SK-N-SH (cell line): ENCODE data around the gene RAB34. TPM values are rescaled to one million over a fixed set of nuclear protein-coding genes. Genes with fewer than 3 reads are reported as not detected.

Experiments used
- CTCF ChIA-PET: fragments of 300-600, 350-600 bp; formaldehyde crosslinking; extraction: SDS; loops from one replicate; lab custom pipeline; 2021; lab: Yijun Ruan, JAX
- POLR2A ChIA-PET: fragments of 350-600 bp; sonication (Branson Sonifier 250); formaldehyde crosslinking; extraction: SDS; loops from one replicate; lab custom pipeline; 2020; ENCODE audit warnings: antibody characterized with exemption, inconsistent platforms; lab: Yijun Ruan, JAX
- DNase-seq: peaks from one replicate; pipeline ENCODE4 v3.0.0; 2012
- H2AFZ ChIP-seq: fragments of 200-600 bp; sonication (generic); 2 replicates; pipeline ENCODE4 v1.8.1; 2016; ENCODE audit warnings: antibody characterized with exemption, mild to moderate bottlenecking, low read depth
- H3F3A ChIP-seq: fragments of 200-600 bp; sonication (generic); replicated peaks from 2 replicates; pipeline ENCODE3; 2016; ENCODE audit warnings: antibody characterized with exemption, mild to moderate bottlenecking; ENCODE audit not compliant: insufficient read depth
- H3K27ac ChIP-seq, 2 experiments: fragments of 200-500 bp in 1 of 2; fragments of 200-600 bp in 1 of 2; sonication (Bioruptor generic) in 1 of 2; sonication (generic), shearing (Covaris generic) in 1 of 2; 2 replicates each; pipeline versions ENCODE4 v1.5.1 to v1.6.1; 2014 to 2016; ENCODE audit warnings: low read depth in 2 of 2, inconsistent platforms in 1 of 2, low read length in 1 of 2, mild to moderate bottlenecking in 1 of 2, mixed read lengths in 1 of 2
- H3K27me3 ChIP-seq: fragments of 200-600 bp; sonication (generic), shearing (Covaris generic); 2 replicates; pipeline ENCODE4 v1.6.1; 2016; ENCODE audit warnings: mixed run types; ENCODE audit not compliant: insufficient read depth
- H3K36me3 ChIP-seq, 2 experiments: fragments of 200-500 bp in 1 of 2; fragments of 200-600 bp in 1 of 2; sonication (Bioruptor generic) in 1 of 2; sonication (generic) in 1 of 2; replicated peaks in 1 of 2; 2 replicates each; pipeline versions ENCODE3 to v1.5.1; 2014 to 2016; ENCODE audit warnings: low read length in 1 of 2, mild to moderate bottlenecking in 1 of 2; ENCODE audit not compliant: insufficient read depth in 2 of 2, control insufficient read depth in 1 of 2
- H3K4me1 ChIP-seq, 2 experiments: fragments of 200-500 bp in 1 of 2; fragments of 200-600 bp in 1 of 2; sonication (Bioruptor generic) in 1 of 2; sonication (generic), shearing (Covaris generic) in 1 of 2; 2 replicates each; pipeline versions ENCODE4 v1.5.1 to v1.6.1; 2014 to 2016; ENCODE audit warnings: low read depth in 1 of 2, low read length in 1 of 2, mixed run types in 1 of 2; ENCODE audit not compliant: insufficient read depth in 2 of 2, control insufficient read depth in 1 of 2
- H3K4me2 ChIP-seq: fragments of 200-600 bp; sonication (generic), shearing (Covaris generic); 2 replicates; pipeline ENCODE4 v1.6.1; 2017; ENCODE audit warnings: mixed run types
- H3K4me3 ChIP-seq, 2 experiments: fragments of 200-500 bp in 1 of 2; fragments of 200-600 bp in 1 of 2; sonication (Bioruptor generic) in 1 of 2; sonication (generic), shearing (Covaris generic) in 1 of 2; 2 replicates each; pipeline versions ENCODE4 v1.5.1 to v1.8.1; 2014 to 2016; ENCODE audit warnings: low read depth in 2 of 2, inconsistent platforms in 1 of 2, low read length in 1 of 2, mild to moderate bottlenecking in 1 of 2, mixed read lengths in 1 of 2, moderate library complexity in 1 of 2
- H3K79me2 ChIP-seq: fragments of 200-600 bp; sonication (generic); 2 replicates; pipeline ENCODE4 v1.8.1; 2017; ENCODE audit warnings: mild to moderate bottlenecking; ENCODE audit not compliant: insufficient read depth
- H3K9ac ChIP-seq: fragments of 200-600 bp; sonication (generic); 2 replicates; pipeline ENCODE4 v1.6.1; 2017; ENCODE audit warnings: mixed run types
- H3K9me2 ChIP-seq: fragments of 200-600 bp; sonication (generic); 2 replicates; pipeline ENCODE4 v1.6.1; 2017; ENCODE audit warnings: mixed run types
- H3K9me3 ChIP-seq: fragments of 200-600 bp; sonication (generic); 2 replicates; pipeline ENCODE4 v1.6.1; 2017; ENCODE audit warnings: mixed run types, mild to moderate bottlenecking, moderate library complexity
- H4K20me1 ChIP-seq: fragments of 200-600 bp; sonication (generic); 2 replicates; pipeline ENCODE4 v1.6.1; 2017; ENCODE audit warnings: mild to moderate bottlenecking, mixed run types; ENCODE audit not compliant: insufficient read depth
- CHD2 ChIP-seq: fragments of 150-350 bp; IDR thresholded peaks from 2 replicates; pipeline ENCODE4 v1.6.1; 2018; ENCODE audit warnings: low read length; ENCODE audit not compliant: partially characterized antibody
- ELF1 ChIP-seq: IDR thresholded peaks from 2 replicates; pipeline ENCODE4 v1.4.0; 2012
- EZH2phosphoT487 ChIP-seq: fragments of 200-600 bp; sonication (generic); IDR thresholded peaks from 2 replicates; pipeline ENCODE4 v1.6.1; 2017; ENCODE audit warnings: low read depth, mixed run types, mild to moderate bottlenecking, antibody characterized with exemption, moderate library complexity, borderline replicate concordance
- FOSL2 ChIP-seq: IDR thresholded peaks from 2 replicates; pipeline ENCODE4 v1.4.0; 2012; ENCODE audit warnings: low read depth, mild to moderate bottlenecking, moderate library complexity, borderline replicate concordance
- FOXJ3 ChIP-seq: sonication (generic); formaldehyde crosslinking; IDR thresholded peaks from 2 replicates; pipeline ENCODE4 v1.5.1; 2020; ENCODE audit warnings: mild to moderate bottlenecking, missing genetic modification reagents
- GABPA ChIP-seq: IDR thresholded peaks from 2 replicates; pipeline ENCODE4 v1.4.0; 2012; ENCODE audit warnings: low read depth, mild to moderate bottlenecking
- JUND ChIP-seq: IDR thresholded peaks from 2 replicates; pipeline ENCODE4 v1.4.0; 2012
- MEF2A ChIP-seq: IDR thresholded peaks from 2 replicates; pipeline ENCODE4 v1.4.0; 2012; ENCODE audit warnings: low read depth, borderline replicate concordance
- MXI1 ChIP-seq: IDR thresholded peaks from 2 replicates; pipeline ENCODE4 v1.6.1; 2012; ENCODE audit warnings: mild to moderate bottlenecking, low read depth, low read length, improper control_type of control experiment
- NFIC ChIP-seq: IDR thresholded peaks from 2 replicates; pipeline ENCODE4 v1.4.0; 2012; ENCODE audit warnings: borderline replicate concordance
- POLR2AphosphoS5 ChIP-seq: IDR thresholded peaks from 2 replicates; pipeline ENCODE4 v1.6.1; 2012; ENCODE audit warnings: low read depth, low read length
- RCOR1 ChIP-seq: fragments of 150-350 bp; IDR thresholded peaks from 2 replicates; pipeline ENCODE4 v1.6.1; 2017; ENCODE audit warnings: antibody characterized with exemption, low read length
- RFX5 ChIP-seq: IDR thresholded peaks from 2 replicates; pipeline ENCODE4 v1.6.1; 2012; ENCODE audit warnings: mild to moderate bottlenecking, improper control_type of control experiment, low read length
- RXRA ChIP-seq: IDR thresholded peaks from 2 replicates; pipeline ENCODE4 v1.4.0; 2012; ENCODE audit warnings: low read depth, mild to moderate bottlenecking, borderline replicate concordance
- SIN3A ChIP-seq: IDR thresholded peaks from 2 replicates; pipeline ENCODE4 v1.6.1; 2012; ENCODE audit warnings: low read depth, mild to moderate bottlenecking, low read length, moderate library complexity, borderline replicate concordance
- TAF1 ChIP-seq: IDR thresholded peaks from 2 replicates; pipeline ENCODE4 v1.6.1; 2012; ENCODE audit warnings: low read depth, mild to moderate bottlenecking, low read length, moderate library complexity, borderline replicate concordance
- WGBS: methylation state at CpG from one replicate; pipeline ENCODE4 v1.1.6; 2017; ENCODE audit warnings: low lambda C conversion rate; 5-methylcytosine and 5-hydroxymethylcytosine counted together
- polyA plus RNA-seq, 3 experiments: library from polyadenylated mRNA; depleted of rRNA; stranded (reverse); fragments of >200 nt; gene quantifications; 2 replicates each; pipeline ENCODE4 v1.2.3, GENCODE V29; 2012
- TF ChIP-seq, protein P1 (sequence below): IDR thresholded peaks from 2 replicates; pipeline ENCODE4; 2012
- TF ChIP-seq, protein P2 (sequence below): fragments of 200-600 bp; sonication (generic); IDR thresholded peaks from 2 replicates; pipeline ENCODE4 v1.6.1; 2017; ENCODE audit warnings: antibody characterized with exemption, mild to moderate bottlenecking, moderate library complexity
- TF ChIP-seq, protein P3 (sequence below): IDR thresholded peaks from 2 replicates; pipeline ENCODE4 v1.4.0; 2012; ENCODE audit warnings: low read depth

The RAB34 gene
- polyA plus RNA-seq, 1 of the 3 experiments (the other 2 are of a cell fraction) = 0.18 TPM

DNA sequence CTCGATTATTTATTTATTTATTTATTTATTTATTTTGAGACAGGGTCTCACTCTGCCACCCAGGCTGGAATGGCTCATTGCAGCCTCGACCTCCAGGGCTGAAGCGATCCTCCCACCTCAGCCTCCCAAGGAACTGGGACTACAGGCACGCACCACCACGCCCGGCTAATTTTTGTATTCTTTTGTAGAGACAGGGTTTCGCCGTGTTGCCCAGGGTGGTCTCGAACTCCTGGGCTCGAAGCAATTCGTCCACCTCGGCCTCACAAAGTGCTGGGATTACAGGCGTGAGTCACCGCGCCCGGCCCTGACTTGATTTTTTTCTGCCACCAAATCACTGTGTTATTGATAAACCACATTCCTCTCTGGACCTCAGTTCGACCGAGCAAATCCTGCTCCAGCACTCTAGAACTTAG lies 1.4 kb upstream of the RAB34 start:
- CTCF ChIA-PET = interaction anchor here (1.0 to 11.1 kb wide), 5 partner anchors 8 to 234 kb away, joined by 3 to 612 read pairs (median 4); partner anchors contain the start of genes PROCA1 and TRAF4
- peaks cover 46% of the 10 kb centered on the region for H3F3A ChIP-seq
- DNase-seq = no peak
- TF ChIP-seq EZH2phosphoT487 = no peak
- no peak for TF ChIP-seq MEF2A
- TF ChIP-seq FOXJ3 (CRISPR knock-in tag) = no peak
- no peak for TF ChIP-seq RCOR1
- TF ChIP-seq CHD2 = no peak
- TF ChIP-seq MXI1 = no peak
- TF ChIP-seq, protein P1, sequence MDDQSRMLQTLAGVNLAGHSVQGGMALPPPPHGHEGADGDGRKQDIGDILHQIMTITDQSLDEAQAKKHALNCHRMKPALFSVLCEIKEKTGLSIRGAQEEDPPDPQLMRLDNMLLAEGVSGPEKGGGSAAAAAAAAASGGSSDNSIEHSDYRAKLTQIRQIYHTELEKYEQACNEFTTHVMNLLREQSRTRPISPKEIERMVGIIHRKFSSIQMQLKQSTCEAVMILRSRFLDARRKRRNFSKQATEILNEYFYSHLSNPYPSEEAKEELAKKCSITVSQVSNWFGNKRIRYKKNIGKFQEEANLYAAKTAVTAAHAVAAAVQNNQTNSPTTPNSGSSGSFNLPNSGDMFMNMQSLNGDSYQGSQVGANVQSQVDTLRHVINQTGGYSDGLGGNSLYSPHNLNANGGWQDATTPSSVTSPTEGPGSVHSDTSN = no peak
- no peak for TF ChIP-seq SIN3A
- no peak for TF ChIP-seq ELF1
- TF ChIP-seq RXRA = no peak
- TF ChIP-seq, protein P2, sequence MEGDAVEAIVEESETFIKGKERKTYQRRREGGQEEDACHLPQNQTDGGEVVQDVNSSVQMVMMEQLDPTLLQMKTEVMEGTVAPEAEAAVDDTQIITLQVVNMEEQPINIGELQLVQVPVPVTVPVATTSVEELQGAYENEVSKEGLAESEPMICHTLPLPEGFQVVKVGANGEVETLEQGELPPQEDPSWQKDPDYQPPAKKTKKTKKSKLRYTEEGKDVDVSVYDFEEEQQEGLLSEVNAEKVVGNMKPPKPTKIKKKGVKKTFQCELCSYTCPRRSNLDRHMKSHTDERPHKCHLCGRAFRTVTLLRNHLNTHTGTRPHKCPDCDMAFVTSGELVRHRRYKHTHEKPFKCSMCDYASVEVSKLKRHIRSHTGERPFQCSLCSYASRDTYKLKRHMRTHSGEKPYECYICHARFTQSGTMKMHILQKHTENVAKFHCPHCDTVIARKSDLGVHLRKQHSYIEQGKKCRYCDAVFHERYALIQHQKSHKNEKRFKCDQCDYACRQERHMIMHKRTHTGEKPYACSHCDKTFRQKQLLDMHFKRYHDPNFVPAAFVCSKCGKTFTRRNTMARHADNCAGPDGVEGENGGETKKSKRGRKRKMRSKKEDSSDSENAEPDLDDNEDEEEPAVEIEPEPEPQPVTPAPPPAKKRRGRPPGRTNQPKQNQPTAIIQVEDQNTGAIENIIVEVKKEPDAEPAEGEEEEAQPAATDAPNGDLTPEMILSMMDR = no peak
- peak overlapping the region; percentile 91 to 98 for H3K4me3 ChIP-seq
- no peaks in the 10 kb centered on the region for H3K27me3 ChIP-seq
- H3K9me3 ChIP-seq = no peaks in the 10 kb centered on the region
- POLR2A ChIA-PET = interaction anchor here (0.6 to 3.8 kb wide), 16 partner anchors 8 to 383 kb away, joined by 3 to 46 read pairs (median 4); partner anchors contain the start of genes BLTP2, FAM222B, IFT20 and NEK8
- peaks cover 7 to 13% of the 10 kb centered on the region in 2 experiments; a peak in 3 of 4 replicates for H3K4me1 ChIP-seq
- peak overlapping the region; percentile 95 for H3K9ac ChIP-seq
- H3K79me2 ChIP-seq = peaks cover 36% of the 10 kb centered on the region
- peak overlapping the region; percentile 90 for H2AFZ ChIP-seq
- H3K4me2 ChIP-seq = peak overlapping the region; percentile 92
- peaks cover 32% of the 10 kb centered on the region for H4K20me1 ChIP-seq
- 53% methylated on average over 18 of the region's 18 CpGs for WGBS
- H3K36me3 ChIP-seq = peaks cover 30 to 39% of the 10 kb centered on the region in 2 experiments
- H3K27ac ChIP-seq = peak overlapping the region; percentile 86 to 93
- no peaks in the 10 kb centered on the region for H3K9me2 ChIP-seq

DNA sequence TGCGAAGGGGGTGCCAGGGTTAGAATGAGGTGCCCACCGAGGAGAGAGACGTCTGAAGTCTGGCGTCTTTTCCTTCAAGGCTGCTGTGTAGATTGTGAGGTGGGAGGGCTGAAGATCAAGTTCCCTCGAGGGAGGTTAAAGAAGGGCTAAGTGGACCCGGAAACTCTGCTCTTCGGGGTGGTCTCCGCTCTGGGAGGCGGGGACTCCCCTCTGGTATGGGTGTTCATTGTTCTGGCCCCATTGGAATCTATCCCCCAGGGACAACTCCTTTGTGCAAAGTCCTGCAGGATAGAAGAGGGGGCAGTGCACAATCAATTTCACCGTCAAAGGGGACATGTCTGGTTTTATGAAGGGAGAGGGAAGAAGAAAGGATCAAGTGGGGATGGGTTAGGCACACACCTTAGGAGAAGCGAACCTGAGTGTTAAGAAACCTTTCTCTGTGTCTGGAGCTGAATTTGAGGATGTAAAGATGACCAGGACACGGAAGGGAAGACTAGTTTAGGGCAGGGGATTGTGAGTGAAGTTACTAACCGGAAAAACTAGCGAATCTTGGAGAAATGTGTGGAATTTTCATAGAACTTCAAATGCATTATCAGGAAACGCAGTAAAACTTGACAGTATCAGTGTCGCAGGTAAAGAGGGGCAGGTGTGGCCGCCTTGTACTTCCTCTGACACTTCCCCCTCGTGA lies 809 bp upstream of the RAB34 start:
- H3K9ac ChIP-seq = no peak overlapping the region
- ChIA-PET POLR2A (interaction anchor here (1.8 to 3.8 kb wide), 3 partner anchors 8 to 27 kb away, joined by 11 to 46 read pairs (median 45); partner anchors contain the start of genes NEK8, PROCA1 and TRAF4), CTCF (interaction anchor here (1.7 to 11.1 kb wide), 2 partner anchors 9 to 30 kb away, joined by 4 to 612 read pairs; partner anchors contain the start of gene TRAF4)
- no peak overlapping the region for H3K4me2 ChIP-seq
- peaks cover 40% of the 10 kb centered on the region for H3F3A ChIP-seq
- WGBS = 79% methylated on average over 18 of the region's 18 CpGs
- no peak overlapping the region for H3K4me3 ChIP-seq
- peak overlapping the region; percentile 8 to 86; a peak in 3 of 4 replicates for H3K27ac ChIP-seq
- DNase-seq = no peak
- no peaks in the 10 kb centered on the region for H3K9me2 ChIP-seq
- H3K79me2 ChIP-seq = peaks cover 36% of the 10 kb centered on the region
- H3K4me1 ChIP-seq = peaks cover 7 to 13% of the 10 kb centered on the region in 2 experiments; a peak in 3 of 4 replicates
- H4K20me1 ChIP-seq = peaks cover 28% of the 10 kb centered on the region
- no peak overlapping the region for H2AFZ ChIP-seq
- no peaks in the 10 kb centered on the region for H3K27me3 ChIP-seq
- peaks cover 24 to 33% of the 10 kb centered on the region in 2 experiments for H3K36me3 ChIP-seq
- no peaks in the 10 kb centered on the region for H3K9me3 ChIP-seq
- TF ChIP-seq RXRA (no peak), TAF1 (no peak), GABPA (no peak), JUND (no peak), FOSL2 (no peak), RFX5 (no peak), FOXJ3 (CRISPR knock-in tag) (no peak), NFIC (no peak), CHD2 (no peak), POLR2AphosphoS5 (no peak)
- TF ChIP-seq, protein P3, sequence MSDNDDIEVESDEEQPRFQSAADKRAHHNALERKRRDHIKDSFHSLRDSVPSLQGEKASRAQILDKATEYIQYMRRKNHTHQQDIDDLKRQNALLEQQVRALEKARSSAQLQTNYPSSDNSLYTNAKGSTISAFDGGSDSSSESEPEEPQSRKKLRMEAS = no peak
- TF ChIP-seq, protein P2 = no peak
- TF ChIP-seq, protein P1 = no peak
